Measurements from ENCODE around the gene PRSS53. TPM values are rescaled to one million over a fixed set of nuclear protein-coding genes. Genes with fewer than 3 reads are reported as not detected.

PRSS53 gene
- total RNA-seq, 1 donor from 2014 or later, result 20.4 TPM

DNA sequence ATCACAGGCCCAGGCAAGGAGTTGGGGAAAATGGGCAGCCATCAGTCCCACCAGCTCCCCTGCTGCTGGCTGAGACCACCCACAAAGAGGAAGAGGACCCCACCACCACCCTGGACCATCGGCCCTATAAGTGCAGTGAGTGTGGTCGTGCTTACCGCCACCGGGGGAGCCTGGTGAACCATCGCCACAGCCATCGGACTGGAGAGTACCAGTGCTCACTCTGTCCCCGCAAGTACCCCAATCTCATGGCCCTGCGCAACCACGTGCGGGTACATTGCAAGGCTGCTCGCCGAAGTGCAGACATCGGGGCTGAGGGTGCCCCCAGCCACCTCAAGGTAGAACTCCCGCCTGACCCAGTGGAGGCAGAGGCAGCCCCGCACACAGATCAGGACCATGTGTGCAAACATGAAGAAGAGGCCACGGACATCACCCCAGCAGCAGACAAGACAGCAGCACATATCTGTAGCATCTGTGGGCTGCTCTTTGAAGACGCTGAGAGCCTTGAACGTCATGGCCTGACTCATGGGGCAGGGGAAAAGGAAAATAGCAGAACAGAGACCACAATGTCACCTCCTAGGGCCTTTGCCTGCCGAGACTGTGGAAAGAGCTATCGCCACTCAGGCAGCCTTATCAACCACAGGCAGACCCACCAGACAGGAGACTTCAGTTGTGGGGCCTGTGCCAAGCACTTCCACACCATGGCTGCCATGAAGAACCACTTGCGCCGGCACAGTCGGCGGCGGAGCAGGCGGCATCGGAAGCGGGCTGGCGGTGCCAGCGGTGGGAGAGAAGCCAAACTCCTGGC, 10.9 kb downstream of the PRSS53 start:
- no peak for DNase-seq
- no peaks in the 10 kb centered on the region for H3K36me3 Mint-ChIP-seq (ENCODE audit: unreplicated experiment)
- peaks cover 4% of the 10 kb centered on the region for H3K27me3 Mint-ChIP-seq (ENCODE audit: unreplicated experiment)
- peaks cover 7% of the 10 kb centered on the region for H3K4me1 Mint-ChIP-seq (ENCODE audit: low read depth, unreplicated experiment)
- H3K9me3 Mint-ChIP-seq (ENCODE audit: unreplicated experiment), result peaks cover 12% of the 10 kb centered on the region
- H3K27ac Mint-ChIP-seq (ENCODE audit: unreplicated experiment), result no peak overlapping the region
- TF ChIP-seq, protein P1, sequence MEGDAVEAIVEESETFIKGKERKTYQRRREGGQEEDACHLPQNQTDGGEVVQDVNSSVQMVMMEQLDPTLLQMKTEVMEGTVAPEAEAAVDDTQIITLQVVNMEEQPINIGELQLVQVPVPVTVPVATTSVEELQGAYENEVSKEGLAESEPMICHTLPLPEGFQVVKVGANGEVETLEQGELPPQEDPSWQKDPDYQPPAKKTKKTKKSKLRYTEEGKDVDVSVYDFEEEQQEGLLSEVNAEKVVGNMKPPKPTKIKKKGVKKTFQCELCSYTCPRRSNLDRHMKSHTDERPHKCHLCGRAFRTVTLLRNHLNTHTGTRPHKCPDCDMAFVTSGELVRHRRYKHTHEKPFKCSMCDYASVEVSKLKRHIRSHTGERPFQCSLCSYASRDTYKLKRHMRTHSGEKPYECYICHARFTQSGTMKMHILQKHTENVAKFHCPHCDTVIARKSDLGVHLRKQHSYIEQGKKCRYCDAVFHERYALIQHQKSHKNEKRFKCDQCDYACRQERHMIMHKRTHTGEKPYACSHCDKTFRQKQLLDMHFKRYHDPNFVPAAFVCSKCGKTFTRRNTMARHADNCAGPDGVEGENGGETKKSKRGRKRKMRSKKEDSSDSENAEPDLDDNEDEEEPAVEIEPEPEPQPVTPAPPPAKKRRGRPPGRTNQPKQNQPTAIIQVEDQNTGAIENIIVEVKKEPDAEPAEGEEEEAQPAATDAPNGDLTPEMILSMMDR (IDR thresholded peaks at IDR 0.05; ENCODE audit: partially characterized antibody, unreplicated experiment), result peak; percentile 15
- H3K4me3 Mint-ChIP-seq (ENCODE audit: unreplicated experiment), result no peak overlapping the region

DNA sequence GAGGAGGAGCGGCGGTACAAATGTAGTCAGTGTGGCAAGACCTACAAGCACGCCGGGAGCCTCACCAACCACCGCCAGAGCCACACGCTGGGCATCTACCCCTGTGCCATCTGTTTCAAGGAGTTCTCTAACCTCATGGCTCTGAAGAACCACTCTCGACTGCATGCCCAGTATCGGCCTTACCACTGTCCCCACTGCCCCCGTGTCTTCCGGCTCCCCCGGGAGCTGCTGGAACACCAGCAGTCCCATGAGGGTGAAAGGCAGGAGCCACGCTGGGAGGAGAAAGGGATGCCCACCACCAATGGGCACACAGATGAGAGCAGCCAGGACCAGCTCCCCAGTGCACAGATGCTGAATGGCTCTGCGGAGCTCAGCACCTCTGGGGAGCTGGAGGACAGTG, 11.7 kb downstream of the PRSS53 start:
- H3K36me3 Mint-ChIP-seq (ENCODE audit: unreplicated experiment), result no peaks in the 10 kb centered on the region
- DNase-seq, result no peak
- TF ChIP-seq, protein P1 (IDR thresholded peaks at IDR 0.05; ENCODE audit: partially characterized antibody, unreplicated experiment), result no peak
- H3K9me3 Mint-ChIP-seq (ENCODE audit: unreplicated experiment), result peaks cover 15% of the 10 kb centered on the region
- no peak overlapping the region for H3K27ac Mint-ChIP-seq (ENCODE audit: unreplicated experiment)
- H3K27me3 Mint-ChIP-seq (ENCODE audit: unreplicated experiment), result peaks cover 2% of the 10 kb centered on the region
- H3K4me3 Mint-ChIP-seq (ENCODE audit: unreplicated experiment), result no peak overlapping the region
- peaks cover 7% of the 10 kb centered on the region for H3K4me1 Mint-ChIP-seq (ENCODE audit: low read depth, unreplicated experiment)

DNA sequence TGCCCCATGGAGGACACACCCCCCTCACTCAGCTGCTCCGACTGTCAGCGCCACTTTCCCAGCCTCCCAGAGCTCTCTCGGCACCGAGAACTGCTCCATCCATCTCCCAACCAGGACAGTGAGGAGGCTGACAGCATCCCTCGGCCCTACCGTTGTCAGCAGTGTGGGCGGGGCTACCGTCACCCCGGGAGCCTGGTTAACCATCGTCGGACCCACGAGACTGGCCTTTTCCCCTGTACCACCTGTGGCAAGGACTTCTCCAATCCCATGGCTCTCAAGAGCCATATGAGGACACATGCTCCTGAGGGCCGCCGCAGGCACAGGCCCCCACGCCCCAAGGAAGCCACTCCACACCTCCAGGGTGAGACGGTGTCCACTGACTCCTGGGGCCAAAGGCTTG, 12.4 kb downstream of the PRSS53 start:
- Mint-ChIP-seq H3K27me3 (ENCODE audit: unreplicated experiment) (peaks cover 2% of the 10 kb centered on the region), H3K9me3 (ENCODE audit: unreplicated experiment) (peaks cover 17% of the 10 kb centered on the region), H3K4me3 (ENCODE audit: unreplicated experiment) (no peak overlapping the region), H3K27ac (ENCODE audit: unreplicated experiment) (peak overlapping the region; percentile 64), H3K4me1 (ENCODE audit: low read depth, unreplicated experiment) (peaks cover 12% of the 10 kb centered on the region), H3K36me3 (ENCODE audit: unreplicated experiment) (no peaks in the 10 kb centered on the region)
- no peak for DNase-seq
- TF ChIP-seq, protein P1 (IDR thresholded peaks at IDR 0.05; ENCODE audit: partially characterized antibody, unreplicated experiment), result no peak

DNA sequence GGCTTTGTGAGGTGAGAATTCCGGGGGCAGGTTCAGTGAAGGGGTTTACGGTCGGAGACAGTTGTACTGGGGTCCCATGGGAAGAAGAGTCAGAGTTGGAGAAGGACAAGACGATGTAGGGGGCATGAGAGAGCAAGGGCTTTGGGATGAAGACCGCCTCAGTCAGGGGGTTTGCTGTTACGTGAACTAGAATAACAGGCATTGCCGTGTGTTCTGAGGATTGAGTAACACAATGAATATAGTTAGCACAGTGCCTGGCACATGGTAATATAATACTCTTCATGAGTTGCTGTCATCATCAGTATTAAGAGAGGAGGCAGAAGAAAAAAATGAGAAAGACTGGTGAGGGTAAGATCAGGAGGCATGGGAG, 13.9 kb downstream of the PRSS53 start:
- no peak for DNase-seq
- Mint-ChIP-seq H3K9me3 (ENCODE audit: unreplicated experiment) (peaks cover 16% of the 10 kb centered on the region), H3K4me1 (ENCODE audit: low read depth, unreplicated experiment) (peaks cover 10% of the 10 kb centered on the region), H3K4me3 (ENCODE audit: unreplicated experiment) (peak overlapping the region; percentile 97), H3K27ac (ENCODE audit: unreplicated experiment) (peak overlapping the region; percentile 97), H3K36me3 (ENCODE audit: unreplicated experiment) (no peaks in the 10 kb centered on the region), H3K27me3 (ENCODE audit: unreplicated experiment) (peaks cover 2% of the 10 kb centered on the region)
- TF ChIP-seq, protein P1 (IDR thresholded peaks at IDR 0.05; ENCODE audit: partially characterized antibody, unreplicated experiment), result no peak

Measured in glutamatergic neuron (in vitro differentiated cells).